ENCODE data around the gene FOXP1.

FOXP1 gene

GRCh38 chr3:71565976-71566375 is 17.6 kb downstream of the FOXP1 start:
- no peak for DNase-seq (ENCODE audit: low read depth in 4 of 4, low spot score in 1 of 4)

GRCh38 chr3:71565316-71565715 is 18.2 kb downstream of the FOXP1 start:
- DNase-seq (ENCODE audit: low read depth in 4 of 4, low spot score in 1 of 4) = no peak

- DNase-seq (ENCODE audit: low read depth in 4 of 4, low spot score in 1 of 4) = no peak
Measured at GRCh38 chr3:71564361-71564760, 19.2 kb downstream of the FOXP1 start.

- no peak for DNase-seq (ENCODE audit: low read depth in 4 of 4, low spot score in 1 of 4)
Measured at GRCh38 chr3:71563827-71564226, 19.7 kb downstream of the FOXP1 start.

- no peak for DNase-seq (ENCODE audit: low read depth in 4 of 4, low spot score in 1 of 4)
Measured at GRCh38 chr3:71562938-71563337, 20.6 kb downstream of the FOXP1 start.

- no peak for DNase-seq (ENCODE audit: low read depth in 4 of 4, low spot score in 1 of 4)
Measured at GRCh38 chr3:71560665-71561064, 22.9 kb downstream of the FOXP1 start.

- DNase-seq (ENCODE audit: low read depth in 4 of 4, low spot score in 1 of 4) = no peak
Measured at GRCh38 chr3:71559578-71560162, 23.9 kb downstream of the FOXP1 start.

GRCh38 chr3:71559021-71559420 is 24.5 kb downstream of the FOXP1 start:
- no peak for DNase-seq (ENCODE audit: low read depth in 4 of 4, low spot score in 1 of 4)

GRCh38 chr3:71554649-71555048 is 28.9 kb downstream of the FOXP1 start:
- no peak for DNase-seq (ENCODE audit: low read depth in 4 of 4, low spot score in 1 of 4)

- no peak for DNase-seq (ENCODE audit: low read depth in 4 of 4, low spot score in 1 of 4)
Measured at GRCh38 chr3:71551311-71551919, 32.1 kb downstream of the FOXP1 start.

- no peak for DNase-seq (ENCODE audit: low read depth in 4 of 4, low spot score in 1 of 4)
Measured at GRCh38 chr3:71549951-71550350, 33.6 kb downstream of the FOXP1 start.

GRCh38 chr3:71548705-71549384 is 34.7 kb downstream of the FOXP1 start:
- no peak for DNase-seq (ENCODE audit: low read depth in 4 of 4, low spot score in 1 of 4)

- DNase-seq (ENCODE audit: low read depth in 4 of 4, low spot score in 1 of 4) = no peak
Measured at GRCh38 chr3:71547249-71548198, 36.0 kb downstream of the FOXP1 start.

- DNase-seq (ENCODE audit: low read depth in 4 of 4, low spot score in 1 of 4) = no peak
Measured at GRCh38 chr3:71546821-71547220, 36.7 kb downstream of the FOXP1 start.

- no peak for DNase-seq (ENCODE audit: low read depth in 4 of 4, low spot score in 1 of 4)
Measured at GRCh38 chr3:71545330-71545729, 38.2 kb downstream of the FOXP1 start.

- peak in 1 of 4 experiments; percentile 7 for DNase-seq (ENCODE audit: low read depth in 4 of 4, low spot score in 1 of 4)
Measured at GRCh38 chr3:71543371-71544016, 40.0 kb downstream of the FOXP1 start.

- DNase-seq (ENCODE audit: low read depth in 4 of 4, low spot score in 1 of 4) = peak in 1 of 4 experiments; percentile 1
Measured at GRCh38 chr3:71542521-71543370, 40.8 kb downstream of the FOXP1 start.

GRCh38 chr3:71541313-71541712 is 42.2 kb downstream of the FOXP1 start:
- DNase-seq (ENCODE audit: low read depth in 4 of 4, low spot score in 1 of 4) = no peak

GRCh38 chr3:71537211-71537611 is 46.3 kb downstream of the FOXP1 start:
- DNase-seq (ENCODE audit: low read depth in 4 of 4, low spot score in 1 of 4) = no peak

GRCh38 chr3:71536376-71536965 is 47.1 kb downstream of the FOXP1 start:
- no peak for DNase-seq (ENCODE audit: low read depth in 4 of 4, low spot score in 1 of 4)

All from stimulated activated CD4-positive, alpha-beta T cell treated with anti-CD3 and anti-CD28 coated beads, Interleukin-1b, Interleukin-23, amount 100 ng/mL, for 24 hours (primary cell).